GM12892 (cell line): ENCODE results near the gene LMO1.

Experiments
- POLR2A ChIP-seq: IDR thresholded peaks from 2 replicates; pipeline ENCODE4 v1.6.1; 2011; ENCODE audit warnings: low read depth, low read length, control low read depth
- POLR2AphosphoS5 ChIP-seq: IDR thresholded peaks from 2 replicates; pipeline ENCODE4 v1.6.1; 2011; ENCODE audit warnings: low read depth, low read length, control low read depth
- TAF1 ChIP-seq: IDR thresholded peaks from 2 replicates; pipeline ENCODE4 v1.6.1; 2011; ENCODE audit warnings: low read depth, mild to moderate bottlenecking, control low read depth, low read length, borderline replicate concordance

- TF ChIP-seq POLR2A (no peak), POLR2AphosphoS5 (no peak), TAF1 (no peak)
These were observed 9.6 kb upstream of the LMO1 start for GRCh38 chr11:8273287-8273686.
